Umbilical cord (tissue), 2 donors: ENCODE data around the gene RNF38. TPM values are rescaled to one million over a fixed set of nuclear protein-coding genes. Genes with fewer than 3 reads are reported as not detected.
"Not testable (repeated sequence)": the region's sequence is repeated elsewhere in the genome, so short reads cannot be mapped to it uniquely, and the experiment has no call there.

Source experiments
- DNase-seq: peaks from one replicate; pipeline ENCODE4 v3.0.0-alpha.2; 2015; ENCODE audit warnings: low spot score
- total RNA-seq: library from RNA; depleted of rRNA; stranded (reverse); fragments of >200 nt; gene quantifications from one replicate; pipeline ENCODE4 v1.2.3, GENCODE V29; 2014; ENCODE audit warnings: low replicate concordance; ENCODE audit not compliant: insufficient read depth

RNF38 gene
- total RNA-seq, 1 donor from 2014 or later: 20.2 TPM

- DNase-seq: no peak
Observed at GRCh38 chr9:36336131-36336907, 63.8 kb downstream of the RNF38 start.

GRCh38 chr9:36332006-36332405 lies 68.1 kb downstream of the RNF38 start:
- DNase-seq: no peak

GRCh38 chr9:36328798-36329411 lies 71.2 kb downstream of the RNF38 start:
- DNase-seq: peak; percentile 78

GRCh38 chr9:36325081-36325828 lies 74.8 kb downstream of the RNF38 start:
- DNase-seq: no peak

DNA sequence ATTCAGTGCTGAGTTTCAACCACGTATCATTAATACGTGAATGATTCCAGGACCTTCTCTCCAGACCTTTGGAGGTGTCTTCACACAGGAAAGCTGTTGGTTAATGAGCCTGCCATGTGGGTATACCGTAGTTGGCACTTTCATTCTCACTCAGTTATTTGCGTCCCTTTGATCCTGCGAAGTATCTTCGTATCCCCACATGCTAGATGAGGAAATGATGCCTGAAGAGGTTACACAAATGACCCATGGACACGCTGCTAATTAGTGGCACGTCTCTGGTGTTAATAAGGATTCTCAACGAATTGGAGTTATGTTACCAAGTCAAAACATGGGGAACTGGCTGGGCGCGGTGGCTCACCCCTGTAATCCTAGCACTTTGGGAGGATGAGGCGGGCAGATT lies 76.1 kb downstream of the RNF38 start:
- no peak for DNase-seq

- no peak for DNase-seq
Observed at GRCh38 chr9:36322462-36322861, 77.6 kb downstream of the RNF38 start.

DNA sequence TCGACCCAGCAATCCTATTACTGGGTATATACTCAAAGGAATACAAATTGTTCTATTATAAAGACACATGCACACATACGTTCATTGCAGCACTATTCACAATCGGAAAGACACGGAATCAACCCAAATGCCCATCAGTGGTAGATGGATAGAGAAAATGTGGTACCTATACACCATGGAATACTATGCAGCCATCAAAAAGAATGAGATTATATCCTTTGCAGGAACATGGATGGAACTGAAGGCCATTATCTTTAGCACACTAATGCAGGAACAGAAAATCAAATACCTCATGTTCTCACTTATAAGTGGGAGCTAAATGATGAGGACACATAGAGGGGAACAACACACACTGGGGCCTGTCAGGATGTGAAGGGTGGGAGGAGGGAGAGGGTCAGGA lies 78.2 kb downstream of the RNF38 start:
- DNase-seq: not testable (repeated sequence)

DNA sequence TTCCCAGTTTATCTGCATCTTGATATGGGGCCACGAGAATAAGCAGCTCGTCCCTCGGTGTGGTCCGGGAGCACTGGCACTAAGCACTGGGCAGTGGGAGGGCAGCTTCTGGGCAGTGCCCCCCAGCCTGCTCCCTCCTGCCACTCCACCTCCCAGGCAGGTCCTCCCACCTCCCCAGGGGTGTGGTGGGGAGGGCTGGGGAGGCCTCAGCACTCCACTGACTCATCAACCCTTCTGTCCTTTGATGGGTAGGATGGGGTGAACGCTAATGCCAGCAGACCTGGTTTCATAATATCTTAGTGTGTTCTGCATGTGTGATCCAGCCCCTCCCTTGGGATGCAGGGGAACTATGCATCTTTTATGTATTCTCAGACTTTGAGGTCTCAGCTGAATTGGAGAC lies 79.6 kb downstream of the RNF38 start:
- no peak for DNase-seq

- peak; percentile 53 for DNase-seq
Observed at GRCh38 chr9:36319806-36320205, 80.3 kb downstream of the RNF38 start.

DNA sequence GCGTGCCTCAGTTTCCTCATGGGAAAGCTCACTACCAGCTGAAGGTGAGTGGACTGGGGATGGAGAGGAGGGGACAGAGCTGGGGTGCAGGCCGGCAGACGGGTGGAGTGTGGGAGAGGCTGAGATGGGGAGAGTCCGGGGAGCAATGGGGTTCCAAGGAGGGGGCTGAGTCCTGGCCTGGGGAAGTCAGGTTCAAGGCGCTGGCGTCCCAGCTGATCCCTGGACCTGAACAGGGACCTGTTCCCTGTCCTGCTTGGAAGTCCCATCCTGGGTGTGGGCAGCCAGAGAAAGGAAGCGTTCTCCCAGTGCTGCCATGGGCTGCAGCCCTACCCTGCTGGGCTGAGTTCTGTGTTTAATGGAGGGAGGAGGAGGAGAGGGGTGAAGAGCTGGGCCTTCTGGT lies 80.9 kb downstream of the RNF38 start:
- DNase-seq: no peak

DNA sequence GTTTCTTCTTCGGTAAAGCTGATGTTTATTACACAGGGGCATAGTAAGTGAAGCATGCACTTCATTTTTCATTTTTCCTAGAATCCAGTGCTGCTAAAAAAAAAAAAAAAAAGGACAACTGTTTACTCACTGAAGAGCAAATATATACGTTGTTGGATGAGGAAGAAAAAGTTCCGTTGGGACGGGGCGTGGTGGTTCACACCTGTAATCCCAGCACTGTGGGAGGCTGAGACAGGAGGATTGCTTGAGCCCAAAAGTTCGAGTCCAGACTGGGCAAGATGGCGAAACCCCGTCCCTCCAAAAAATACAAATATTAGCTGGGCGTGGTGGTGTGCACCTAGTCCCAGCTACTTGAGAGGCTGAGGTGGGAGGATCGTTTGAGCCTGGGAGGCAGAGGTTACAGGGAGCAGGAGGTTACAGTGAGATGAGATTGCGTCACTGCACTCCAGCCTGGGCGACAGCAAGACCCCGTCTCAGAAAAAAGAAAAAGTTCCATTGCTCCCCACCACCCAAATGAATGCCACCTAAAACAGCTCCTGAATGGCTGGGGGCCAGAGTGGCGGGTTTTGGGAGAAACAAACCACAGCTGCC lies 81.8 kb downstream of the RNF38 start:
- DNase-seq: no peak

DNA sequence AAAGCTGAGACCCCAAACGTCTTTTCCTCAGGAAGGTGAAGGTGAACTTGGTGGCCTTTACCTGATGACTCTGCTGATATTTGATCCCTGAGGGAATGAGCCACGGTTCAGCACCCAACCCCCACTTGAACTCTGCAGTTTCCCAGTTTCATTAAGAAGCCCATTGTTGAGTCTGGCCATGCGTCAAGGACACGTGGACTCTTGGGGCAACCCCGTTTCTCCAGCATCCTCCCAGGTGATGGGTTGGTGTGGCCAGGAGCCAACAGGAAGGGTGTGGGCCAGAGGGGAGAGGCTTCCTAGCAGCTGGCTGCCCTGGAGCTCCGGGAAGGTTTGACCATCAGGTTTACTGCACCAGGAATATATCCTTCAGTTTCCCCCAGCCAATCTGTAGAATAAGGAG lies 82.3 kb downstream of the RNF38 start:
- no peak for DNase-seq

DNA sequence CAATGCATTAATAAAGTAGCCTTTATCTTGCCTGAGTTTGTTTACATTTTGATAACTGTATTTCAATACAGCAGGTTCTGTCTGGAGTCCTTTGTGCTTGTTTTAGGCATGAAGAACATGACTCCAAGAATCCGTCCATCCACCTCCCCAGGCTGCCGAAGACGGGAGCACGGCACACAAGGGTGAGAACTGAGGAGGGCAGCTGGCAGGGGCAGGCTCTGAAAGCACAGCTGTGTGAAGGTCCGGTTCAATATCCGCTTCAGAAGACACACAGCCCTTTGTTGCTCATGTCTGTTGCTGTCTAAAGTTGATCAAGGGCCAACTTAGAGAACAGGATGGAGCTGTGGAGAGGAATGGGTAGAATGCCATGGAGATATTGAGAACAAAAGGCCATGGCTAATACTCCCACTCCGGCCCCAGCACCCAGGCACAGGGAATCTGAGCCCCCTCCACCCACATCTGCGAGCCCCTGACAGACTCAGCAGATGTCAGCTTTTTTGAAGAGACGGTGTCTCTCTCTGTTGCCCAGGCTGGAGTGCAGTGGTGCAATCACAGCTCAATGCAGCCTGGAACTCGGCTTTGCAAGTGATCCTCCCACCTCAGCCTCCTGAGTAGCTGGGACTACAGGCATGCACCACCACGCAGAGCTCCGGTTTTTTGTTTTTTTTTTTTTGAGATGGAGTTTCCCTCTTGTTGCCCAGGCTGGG lies 83.3 kb downstream of the RNF38 start:
- DNase-seq: no peak

- no peak for DNase-seq
Observed at GRCh38 chr9:36316049-36316448, 84.0 kb downstream of the RNF38 start.

DNA sequence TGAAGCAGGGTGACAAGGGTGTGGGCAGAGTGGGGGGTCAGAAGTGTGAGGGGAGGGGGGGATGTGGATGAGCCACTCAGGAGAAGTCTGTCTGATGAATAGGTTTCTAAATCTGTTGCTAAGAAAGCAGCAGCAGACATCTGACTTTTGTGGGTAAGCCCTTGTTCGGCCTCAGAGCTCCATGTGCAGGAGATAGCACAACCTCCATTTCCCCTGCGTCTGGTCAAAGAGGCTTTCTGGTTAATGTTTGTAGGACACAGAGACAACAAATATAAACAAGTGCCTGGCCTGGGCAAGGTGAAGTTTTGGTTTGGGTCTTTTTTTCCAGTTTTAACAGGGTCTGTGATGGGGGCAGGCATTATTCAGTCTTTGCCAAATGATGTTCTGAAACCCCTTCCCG lies 84.8 kb downstream of the RNF38 start:
- peak; percentile 12 for DNase-seq

- no peak for DNase-seq
Observed at GRCh38 chr9:36314740-36315139, 85.3 kb downstream of the RNF38 start.

DNA sequence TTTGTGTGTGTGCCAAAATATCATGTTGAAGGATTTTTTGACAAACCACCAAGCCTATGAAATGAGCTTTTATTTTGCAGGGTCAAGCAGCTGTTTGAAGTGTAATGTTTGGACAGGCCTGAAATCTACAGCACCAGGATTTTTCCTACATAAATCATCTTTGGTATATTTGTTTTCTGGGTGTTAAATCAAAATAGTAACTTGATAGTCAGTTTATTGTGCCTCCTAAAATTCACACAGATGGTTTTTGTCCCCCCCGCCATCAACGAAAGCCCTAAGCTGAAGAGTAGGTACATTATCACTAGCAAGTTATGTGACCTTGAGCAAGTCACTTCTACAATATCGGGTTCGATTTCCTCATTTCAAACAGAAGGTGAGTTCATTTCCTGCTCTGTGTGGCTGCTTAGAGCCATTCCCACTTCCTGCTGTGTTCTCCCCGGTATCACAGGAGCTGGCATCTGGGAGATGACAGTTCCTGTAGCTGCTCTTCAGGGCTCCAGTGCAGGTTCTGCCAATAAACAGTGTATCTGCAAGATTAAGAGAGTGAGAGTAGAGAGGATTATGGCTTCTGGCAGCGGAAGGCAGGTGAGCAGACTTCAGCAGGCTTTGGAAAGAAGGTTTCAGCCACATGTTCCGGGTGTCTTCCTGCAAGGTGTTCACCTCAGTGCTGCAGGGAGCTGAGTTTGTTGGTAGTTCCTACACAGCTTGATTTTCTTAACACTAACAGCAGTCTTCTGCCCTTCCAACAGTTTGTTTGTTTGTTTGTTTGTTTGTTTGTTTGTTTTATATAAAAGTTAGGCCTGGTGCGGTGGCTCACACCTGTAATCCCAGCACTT lies 93.4 kb downstream of the RNF38 start:
- DNase-seq: no peak

GRCh38 chr9:36304366-36304765 lies 95.7 kb downstream of the RNF38 start:
- DNase-seq: not testable (repeated sequence)

- no peak for DNase-seq
Observed at GRCh38 chr9:36301227-36301626, 98.8 kb downstream of the RNF38 start.

DNA sequence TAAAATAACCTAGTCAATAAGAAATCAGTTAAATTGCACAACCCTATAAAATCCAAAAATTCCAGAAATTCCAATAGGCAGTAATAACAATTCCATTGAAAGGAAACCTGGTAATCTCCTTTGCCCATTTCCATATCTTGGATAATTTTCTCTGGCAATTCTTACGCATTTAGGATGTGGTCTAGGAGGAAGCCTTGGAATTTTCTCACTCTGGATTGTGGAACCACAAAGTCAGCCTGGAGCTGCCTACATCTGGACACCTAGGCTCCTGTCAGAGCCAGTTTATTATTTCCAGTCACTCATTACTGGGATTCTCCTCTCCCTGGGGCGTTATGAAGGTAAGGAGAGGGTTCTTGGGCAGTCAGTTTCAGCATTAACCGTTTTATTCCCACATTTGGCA lies 101.5 kb downstream of the RNF38 start:
- DNase-seq: no peak

GRCh38 chr9:36297798-36298197 lies 102.3 kb downstream of the RNF38 start:
- DNase-seq: no peak
